ENCODE results near the gene EMC8. TPM values are rescaled to one million over a fixed set of nuclear protein-coding genes. Genes with fewer than 3 reads are reported as not detected.
A peak's percentile ranks its signal among the peaks of the same experiment; 100 is the strongest.

EMC8 gene
- polyA plus RNA-seq, 1 of the 3 experiments (the other 2 are of a cell fraction) = 45.9 TPM

DNA sequence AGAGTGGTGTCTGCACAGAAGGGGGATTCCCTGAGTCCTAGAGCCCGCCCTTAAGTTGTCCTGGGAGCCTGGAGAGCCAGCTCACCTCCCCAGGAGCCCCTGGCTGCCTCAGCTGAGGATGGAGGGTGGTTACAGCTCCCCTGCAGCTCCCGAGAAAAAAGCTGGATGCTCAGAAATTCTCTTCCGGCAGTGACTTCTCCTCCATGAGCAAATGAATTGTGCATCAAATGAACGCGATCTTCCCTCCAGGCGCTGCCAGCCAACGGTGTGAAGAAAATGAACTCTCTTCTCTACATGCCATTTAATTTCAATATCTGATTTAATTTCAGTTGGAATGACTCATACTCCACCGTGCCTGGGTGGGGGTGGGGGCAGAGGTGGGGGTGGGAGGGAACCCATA, 34.1 kb downstream of the EMC8 start:
- Histone ChIP-seq H3F3A (replicated peaks; ENCODE audit: insufficient read depth) (peaks cover 7% of the 10 kb centered on the region), H2AFZ (ENCODE audit: low read depth) (peak overlapping the region; percentile 70; the same call in 1 of the 2 replicates), H3K27ac (ENCODE audit: low read depth in 2 of 2, low read length in 1 of 2) (no peak overlapping the region), H3K4me1 (ENCODE audit: control insufficient read depth in 1 of 2, insufficient read depth in 2 of 2, low read depth in 1 of 2, low read length in 1 of 2) (peaks cover 3 to 10% of the 10 kb centered on the region in 2 experiments; a peak in 3 of 4 replicates), H3K9me3 (no peaks in the 10 kb centered on the region), H4K20me1 (ENCODE audit: insufficient read depth) (no peaks in the 10 kb centered on the region), H3K9ac (no peak overlapping the region), H3K4me3 (ENCODE audit: low read depth in 2 of 2, low read length in 1 of 2) (no peak overlapping the region), H3K36me3 (replicated peaks in 1 of 2; ENCODE audit: control insufficient read depth in 1 of 2, insufficient read depth in 2 of 2, low read length in 1 of 2) (no peaks in the 10 kb centered on the region), H3K9me2 (no peaks in the 10 kb centered on the region), H3K27me3 (ENCODE audit: insufficient read depth) (peaks cover 6% of the 10 kb centered on the region; the same call in 1 of the 2 replicates), H3K4me2 (peak overlapping the region; percentile 65), H3K79me2 (ENCODE audit: insufficient read depth) (no peaks in the 10 kb centered on the region)
- WGBS (ENCODE audit: low lambda C conversion rate) = 27% methylated on average over 8 of the region's 8 CpGs
- TF ChIP-seq GATA2 (CRISPR knock-in tag; IDR thresholded peaks at IDR 0.05) = no peak
- TF ChIP-seq FOSL2 (IDR thresholded peaks at IDR 0.05; ENCODE audit: borderline replicate concordance, low read depth) = peak; percentile 22; the same call in 1 of the 2 replicates
- CTCF ChIA-PET = no interaction called here
- DNase-seq = no peak
- POLR2A ChIA-PET = no interaction called here

DNA sequence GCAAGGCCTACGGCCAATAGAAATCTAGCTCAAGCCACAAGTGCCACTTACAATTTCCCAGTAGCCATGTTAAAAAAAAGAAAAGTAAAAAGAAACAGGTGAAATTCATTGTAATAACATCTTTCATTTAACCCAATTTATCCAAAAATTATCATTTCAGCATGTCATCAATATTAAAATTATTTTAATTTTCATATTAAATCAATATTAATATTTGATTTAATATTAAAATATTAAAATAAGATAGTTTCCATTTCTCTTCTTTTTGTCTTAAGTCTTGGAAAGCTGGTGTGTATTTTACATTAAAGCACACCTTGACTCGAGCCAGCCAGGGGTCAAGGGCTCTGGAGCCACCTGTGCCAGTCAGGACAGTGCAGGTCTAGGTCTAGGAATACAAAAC, 35.7 kb downstream of the EMC8 start:
- TF ChIP-seq RXRA (IDR thresholded peaks at IDR 0.05; ENCODE audit: borderline replicate concordance, low read depth) (no peak), SIN3A (IDR thresholded peaks at IDR 0.05; ENCODE audit: borderline replicate concordance, low read depth, low read length) (no peak), USF2 (IDR thresholded peaks at IDR 0.05; ENCODE audit: borderline replicate concordance, low read depth, low read length) (no peak)
- peaks cover 6% of the 10 kb centered on the region; the same call in 1 of the 2 replicates for H3K27me3 ChIP-seq (ENCODE audit: insufficient read depth)
- no peak overlapping the region for H2AFZ ChIP-seq (ENCODE audit: low read depth)
- no peak overlapping the region for H3K9ac ChIP-seq
- CTCF ChIA-PET = interaction anchor here (2.3 kb wide), 1 partner anchor 9 kb away, joined by 5 read pairs; no protein-coding TSS in a partner anchor
- no peaks in the 10 kb centered on the region for H4K20me1 ChIP-seq (ENCODE audit: insufficient read depth)
- WGBS (ENCODE audit: low lambda C conversion rate) = 86% methylated on average over 2 of the region's 2 CpGs
- no peak overlapping the region for H3K27ac ChIP-seq (ENCODE audit: low read depth in 2 of 2, low read length in 1 of 2)
- no peaks in the 10 kb centered on the region for H3K9me2 ChIP-seq
- H3F3A ChIP-seq (replicated peaks; ENCODE audit: insufficient read depth) = peaks cover 7% of the 10 kb centered on the region
- POLR2A ChIA-PET = no interaction called here
- no peaks in the 10 kb centered on the region for H3K36me3 ChIP-seq (replicated peaks in 1 of 2; ENCODE audit: control insufficient read depth in 1 of 2, insufficient read depth in 2 of 2, low read length in 1 of 2)
- no peaks in the 10 kb centered on the region for H3K9me3 ChIP-seq
- H3K4me2 ChIP-seq = no peak overlapping the region
- no peak for DNase-seq
- no peak overlapping the region for H3K4me3 ChIP-seq (ENCODE audit: low read depth in 2 of 2, low read length in 1 of 2)
- peaks cover 3 to 10% of the 10 kb centered on the region in 2 experiments; a peak in 3 of 4 replicates for H3K4me1 ChIP-seq (ENCODE audit: control insufficient read depth in 1 of 2, insufficient read depth in 2 of 2, low read depth in 1 of 2, low read length in 1 of 2)
- H3K79me2 ChIP-seq (ENCODE audit: insufficient read depth) = no peaks in the 10 kb centered on the region

- ChIA-PET POLR2A (no interaction called here), CTCF (interaction anchor here (1.0 to 2.3 kb wide), 3 partner anchors 8 to 24 kb away, joined by 3 to 5 read pairs (median 5); no protein-coding TSS in a partner anchor)
- Histone ChIP-seq H2AFZ (ENCODE audit: low read depth) (no peak overlapping the region), H3K9ac (no peak overlapping the region), H3K4me3 (ENCODE audit: low read depth in 2 of 2, low read length in 1 of 2) (no peak overlapping the region), H4K20me1 (ENCODE audit: insufficient read depth) (no peaks in the 10 kb centered on the region), H3F3A (replicated peaks; ENCODE audit: insufficient read depth) (peaks cover 10% of the 10 kb centered on the region), H3K79me2 (ENCODE audit: insufficient read depth) (no peaks in the 10 kb centered on the region), H3K36me3 (replicated peaks in 1 of 2; ENCODE audit: control insufficient read depth in 1 of 2, insufficient read depth in 2 of 2, low read length in 1 of 2) (no peaks in the 10 kb centered on the region), H3K27ac (ENCODE audit: low read depth in 2 of 2, low read length in 1 of 2) (no peak overlapping the region), H3K4me1 (ENCODE audit: control insufficient read depth in 1 of 2, insufficient read depth in 2 of 2, low read depth in 1 of 2, low read length in 1 of 2) (peaks cover 1 to 7% of the 10 kb centered on the region in 2 experiments; a peak in 3 of 4 replicates), H3K9me3 (no peaks in the 10 kb centered on the region), H3K9me2 (no peaks in the 10 kb centered on the region), H3K4me2 (no peak overlapping the region), H3K27me3 (ENCODE audit: insufficient read depth) (peaks cover 6% of the 10 kb centered on the region; the same call in 1 of the 2 replicates)
- no peak for DNase-seq
- WGBS (ENCODE audit: low lambda C conversion rate) = 78% methylated on average over 5 of the region's 12 CpGs
- TF ChIP-seq RXRA (IDR thresholded peaks at IDR 0.05; ENCODE audit: borderline replicate concordance, low read depth) (no peak), GATA2 (CRISPR knock-in tag; IDR thresholded peaks at IDR 0.05) (no peak), RFX5 (IDR thresholded peaks at IDR 0.05; ENCODE audit: low read length) (no peak), JUND (IDR thresholded peaks at IDR 0.05) (no peak), FOXJ3 (CRISPR knock-in tag; IDR thresholded peaks at IDR 0.05) (no peak), SMC3 (IDR thresholded peaks at IDR 0.05; ENCODE audit: low read depth, low read length) (no peak), USF2 (IDR thresholded peaks at IDR 0.05; ENCODE audit: borderline replicate concordance, low read depth, low read length) (no peak), NFIC (IDR thresholded peaks at IDR 0.05; ENCODE audit: borderline replicate concordance) (no peak), NRF1 (IDR thresholded peaks at IDR 0.05; ENCODE audit: low read depth, low read length) (no peak), TAF1 (IDR thresholded peaks at IDR 0.05; ENCODE audit: borderline replicate concordance, low read depth, low read length) (no peak), CHD2 (IDR thresholded peaks at IDR 0.05; ENCODE audit: low read length, partially characterized antibody) (no peak), YY1 (IDR thresholded peaks at IDR 0.05; ENCODE audit: low read depth) (no peak)
- TF ChIP-seq, protein P1, sequence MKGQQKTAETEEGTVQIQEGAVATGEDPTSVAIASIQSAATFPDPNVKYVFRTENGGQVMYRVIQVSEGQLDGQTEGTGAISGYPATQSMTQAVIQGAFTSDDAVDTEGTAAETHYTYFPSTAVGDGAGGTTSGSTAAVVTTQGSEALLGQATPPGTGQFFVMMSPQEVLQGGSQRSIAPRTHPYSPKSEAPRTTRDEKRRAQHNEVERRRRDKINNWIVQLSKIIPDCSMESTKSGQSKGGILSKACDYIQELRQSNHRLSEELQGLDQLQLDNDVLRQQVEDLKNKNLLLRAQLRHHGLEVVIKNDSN (IDR thresholded peaks at IDR 0.05; ENCODE audit: borderline replicate concordance, low read depth) = no peak
- TF ChIP-seq, protein P2, sequence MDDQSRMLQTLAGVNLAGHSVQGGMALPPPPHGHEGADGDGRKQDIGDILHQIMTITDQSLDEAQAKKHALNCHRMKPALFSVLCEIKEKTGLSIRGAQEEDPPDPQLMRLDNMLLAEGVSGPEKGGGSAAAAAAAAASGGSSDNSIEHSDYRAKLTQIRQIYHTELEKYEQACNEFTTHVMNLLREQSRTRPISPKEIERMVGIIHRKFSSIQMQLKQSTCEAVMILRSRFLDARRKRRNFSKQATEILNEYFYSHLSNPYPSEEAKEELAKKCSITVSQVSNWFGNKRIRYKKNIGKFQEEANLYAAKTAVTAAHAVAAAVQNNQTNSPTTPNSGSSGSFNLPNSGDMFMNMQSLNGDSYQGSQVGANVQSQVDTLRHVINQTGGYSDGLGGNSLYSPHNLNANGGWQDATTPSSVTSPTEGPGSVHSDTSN (IDR thresholded peaks at IDR 0.05) = no peak
These were observed 36.4 kb downstream of the EMC8 start for GRCh38 chr16:85762970-85763369.
